HG02588 (cell line): ENCODE data around the gene TEAD1.
A peak's percentile ranks its signal among the peaks of the same experiment; 100 is the strongest.

Experiments used
- ATAC-seq: cut with Tn5 transposase; IDR thresholded peaks from one replicate; pipeline ENCODE4 v1.9.1; 2021; ENCODE audit warnings: mild to moderate bottlenecking, moderate library complexity; ENCODE audit not compliant: unreplicated experiment

Gene TEAD1

GRCh38 chr11:12806113-12806512 lies 131.9 kb downstream of the TEAD1 start:
- no peak for ATAC-seq

DNA sequence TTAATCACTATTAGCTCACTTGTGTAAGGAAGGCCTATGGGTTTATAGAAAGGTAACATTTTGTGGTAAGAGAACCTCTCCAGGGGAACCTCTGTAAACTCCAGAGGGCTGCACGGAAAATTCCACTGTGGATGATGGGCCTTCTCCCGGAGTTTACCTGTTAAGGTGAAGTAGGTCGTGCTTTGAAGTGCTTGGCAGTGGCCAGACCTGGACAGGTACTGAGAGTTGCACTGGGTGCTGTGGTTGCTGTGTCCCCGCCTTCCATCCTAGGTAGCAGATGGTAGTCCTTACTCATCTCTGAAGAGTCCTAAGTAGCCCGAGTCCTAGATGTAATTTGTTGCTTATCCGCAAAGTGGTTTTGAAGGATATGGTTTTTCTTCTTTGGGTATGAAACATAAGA lies 133.4 kb downstream of the TEAD1 start:
- no peak for ATAC-seq

DNA sequence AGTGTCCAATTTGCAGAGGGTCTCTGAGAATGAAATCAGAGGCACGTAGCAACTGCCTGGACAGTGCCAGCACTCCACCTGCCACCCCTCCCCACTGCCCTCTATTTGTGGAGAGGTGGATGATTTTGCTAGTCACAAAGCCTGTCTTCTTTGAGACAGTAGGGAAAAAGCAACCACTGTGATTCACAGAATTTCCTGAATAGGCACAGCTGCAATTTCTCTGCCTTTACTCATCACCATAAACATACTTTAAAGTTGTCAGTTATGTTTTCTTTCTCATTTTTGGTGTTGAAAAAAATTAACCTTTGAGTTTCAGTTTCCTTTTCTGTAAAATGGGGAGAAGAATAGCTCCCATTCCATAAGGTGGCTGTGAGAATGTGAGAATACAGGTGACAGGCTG lies 134.3 kb downstream of the TEAD1 start:
- no peak for ATAC-seq

- ATAC-seq: no peak
Measured at GRCh38 chr11:12809364-12809763, 135.1 kb downstream of the TEAD1 start.

DNA sequence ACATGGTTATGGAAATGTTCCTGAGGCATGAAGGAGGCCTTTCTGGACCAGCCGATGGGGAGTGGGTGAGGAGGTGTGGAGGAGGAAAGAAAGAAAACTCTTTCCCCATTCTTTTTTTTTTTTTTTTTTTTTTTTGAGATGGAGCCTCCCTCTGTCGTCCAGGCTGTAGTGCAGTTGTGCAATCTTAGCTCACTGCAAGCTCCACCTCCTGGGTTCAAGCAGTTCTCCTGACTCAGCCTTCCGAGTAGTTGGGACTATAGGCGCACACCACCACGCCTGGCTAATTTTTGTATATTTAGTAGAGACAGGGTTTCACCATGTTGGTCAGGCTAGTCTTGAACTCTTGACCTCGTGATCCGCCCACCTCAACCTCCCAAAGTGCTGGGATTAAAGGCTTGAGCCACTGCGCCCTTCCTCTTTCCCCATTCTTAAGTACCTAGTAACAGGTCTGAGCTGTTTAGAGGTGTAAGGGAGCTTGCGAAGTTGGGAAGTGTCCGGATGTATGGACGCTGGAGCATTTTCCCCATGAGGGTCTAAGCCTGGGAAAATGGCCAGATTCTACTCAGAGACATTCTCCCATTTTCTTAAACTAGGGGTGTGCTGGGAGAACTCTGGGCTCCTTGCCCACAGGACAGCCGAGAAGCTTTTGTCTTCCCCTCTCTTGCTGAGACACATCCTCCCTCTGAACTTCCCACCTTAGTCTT lies 135.8 kb downstream of the TEAD1 start:
- ATAC-seq: no peak

DNA sequence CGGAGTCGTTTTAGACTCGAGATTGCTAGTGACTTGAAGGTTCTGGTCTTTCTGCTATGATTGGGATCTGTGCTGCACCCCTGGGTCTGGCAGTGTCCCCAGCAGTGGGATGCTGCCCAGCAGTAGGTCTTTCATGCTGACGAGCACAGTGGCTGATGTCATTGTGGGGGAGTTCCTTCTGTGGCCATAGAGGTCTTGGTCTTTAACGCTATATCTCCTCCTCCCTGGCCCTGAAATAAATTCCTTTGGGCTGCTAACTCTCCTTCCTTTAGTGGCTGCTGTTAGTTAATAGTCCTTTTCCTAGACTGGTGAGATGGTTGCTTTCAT lies 136.3 kb downstream of the TEAD1 start:
- no peak for ATAC-seq

DNA sequence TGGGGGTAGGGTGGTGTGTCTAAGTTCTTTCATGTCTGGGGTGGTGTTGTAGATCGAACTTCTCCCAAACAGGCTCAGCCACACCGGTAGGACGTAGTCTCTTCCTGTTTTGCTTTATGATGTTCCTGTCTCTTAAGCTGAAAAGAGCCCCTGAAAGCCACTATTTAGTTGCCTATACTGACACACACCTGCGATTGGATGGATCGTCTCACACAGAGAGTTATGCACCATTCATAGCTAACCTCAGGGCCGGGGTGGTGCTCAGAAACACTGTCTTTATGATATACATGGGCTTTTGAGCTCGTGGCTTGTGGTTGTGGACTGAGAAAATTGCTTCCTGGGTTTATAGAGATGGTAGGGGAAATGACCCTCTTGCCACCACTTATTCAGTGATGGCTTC lies 137.6 kb downstream of the TEAD1 start:
- no peak for ATAC-seq

GRCh38 chr11:12812849-12813248 lies 138.6 kb downstream of the TEAD1 start:
- no peak for ATAC-seq

DNA sequence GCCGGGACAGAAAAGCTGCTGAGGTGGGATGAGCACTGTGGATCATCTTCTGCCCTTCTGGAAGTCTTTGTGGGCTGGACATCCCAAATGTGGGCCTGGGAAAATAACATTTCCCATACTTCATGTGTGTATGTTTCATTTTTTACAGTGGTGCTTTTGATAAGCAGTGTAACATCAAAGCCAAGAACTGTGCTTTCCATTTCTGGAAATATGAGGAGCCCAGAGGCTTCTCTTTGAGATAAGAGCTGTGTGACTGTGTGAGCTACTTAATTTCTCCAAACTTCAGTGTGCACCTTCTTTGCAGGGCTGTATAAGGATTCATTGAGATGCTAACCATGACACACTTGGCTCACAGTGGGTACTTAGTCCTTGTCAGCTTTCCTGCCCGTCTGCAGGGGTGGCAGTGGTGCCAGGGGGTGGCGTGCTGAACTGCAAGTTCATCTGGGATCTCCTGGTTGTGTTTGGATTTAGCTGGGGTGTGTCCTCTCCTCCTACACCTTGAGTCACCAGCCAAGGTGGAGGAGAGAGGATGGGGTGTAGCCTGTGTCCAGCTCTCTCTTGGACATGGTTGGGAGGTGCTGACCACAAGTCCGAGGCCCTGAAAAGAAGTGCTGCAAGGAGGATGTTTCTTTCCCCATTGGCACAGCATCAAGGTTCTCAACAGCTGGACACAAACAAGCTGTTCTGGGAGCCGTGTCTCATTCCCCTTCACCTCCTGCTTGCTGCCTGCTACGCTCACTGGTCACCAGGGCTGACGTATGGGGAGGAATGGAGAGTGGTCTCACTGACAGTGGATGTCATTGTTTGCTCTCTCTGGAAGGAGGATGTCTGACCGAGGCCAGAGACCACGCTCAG lies 139.4 kb downstream of the TEAD1 start:
- no peak for ATAC-seq

DNA sequence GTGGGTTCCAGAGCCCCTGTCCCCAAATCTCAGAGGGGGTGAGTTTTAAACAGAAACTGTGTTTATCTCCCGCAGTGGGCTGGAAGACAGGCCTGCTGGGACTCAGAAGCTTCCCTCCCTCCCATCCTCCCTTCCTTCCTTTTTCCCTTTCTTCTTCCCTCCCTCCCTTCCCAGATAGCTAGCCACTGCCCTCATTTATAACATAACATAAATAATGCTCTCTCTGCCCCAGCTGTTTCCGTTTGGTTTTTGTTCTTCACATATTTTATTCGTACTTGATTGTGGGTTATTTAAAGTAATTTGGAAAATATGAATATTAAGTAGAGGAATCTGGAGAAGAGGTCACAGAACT lies 140.9 kb downstream of the TEAD1 start:
- no peak for ATAC-seq

DNA sequence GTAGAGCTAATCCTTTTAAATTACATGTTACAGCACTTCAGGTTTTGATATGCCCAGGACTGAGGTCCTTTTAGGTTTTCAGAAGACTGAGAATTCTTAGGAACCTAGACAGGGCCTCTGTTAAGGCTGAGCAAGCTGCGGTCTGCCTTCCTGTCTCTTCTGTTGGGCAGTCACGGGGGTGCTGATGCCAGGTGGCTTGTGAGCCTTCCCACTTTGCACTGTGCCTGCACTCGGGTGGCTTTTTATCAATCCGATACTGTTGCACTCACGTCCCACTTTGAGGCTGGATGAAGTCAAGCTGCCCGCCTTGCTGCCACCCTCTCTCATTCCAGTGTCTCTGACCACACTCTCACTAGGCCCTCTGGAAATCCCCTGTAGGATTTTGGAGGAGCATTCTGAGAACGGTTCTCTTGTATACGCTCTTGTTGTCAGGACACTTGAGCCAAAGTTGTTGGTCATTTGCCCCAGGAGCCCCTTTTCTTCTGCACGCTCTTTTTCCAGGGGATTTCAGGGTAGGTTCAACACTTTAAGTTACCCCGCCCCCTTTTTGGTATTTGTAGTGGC lies 141.8 kb downstream of the TEAD1 start:
- ATAC-seq: no peak

- ATAC-seq: no peak
Measured at GRCh38 chr11:12817681-12818332, 143.6 kb downstream of the TEAD1 start.

- ATAC-seq: no peak
Measured at GRCh38 chr11:12818333-12819015, 144.3 kb downstream of the TEAD1 start.

GRCh38 chr11:12822392-12823022 lies 148.3 kb downstream of the TEAD1 start:
- ATAC-seq: no peak

DNA sequence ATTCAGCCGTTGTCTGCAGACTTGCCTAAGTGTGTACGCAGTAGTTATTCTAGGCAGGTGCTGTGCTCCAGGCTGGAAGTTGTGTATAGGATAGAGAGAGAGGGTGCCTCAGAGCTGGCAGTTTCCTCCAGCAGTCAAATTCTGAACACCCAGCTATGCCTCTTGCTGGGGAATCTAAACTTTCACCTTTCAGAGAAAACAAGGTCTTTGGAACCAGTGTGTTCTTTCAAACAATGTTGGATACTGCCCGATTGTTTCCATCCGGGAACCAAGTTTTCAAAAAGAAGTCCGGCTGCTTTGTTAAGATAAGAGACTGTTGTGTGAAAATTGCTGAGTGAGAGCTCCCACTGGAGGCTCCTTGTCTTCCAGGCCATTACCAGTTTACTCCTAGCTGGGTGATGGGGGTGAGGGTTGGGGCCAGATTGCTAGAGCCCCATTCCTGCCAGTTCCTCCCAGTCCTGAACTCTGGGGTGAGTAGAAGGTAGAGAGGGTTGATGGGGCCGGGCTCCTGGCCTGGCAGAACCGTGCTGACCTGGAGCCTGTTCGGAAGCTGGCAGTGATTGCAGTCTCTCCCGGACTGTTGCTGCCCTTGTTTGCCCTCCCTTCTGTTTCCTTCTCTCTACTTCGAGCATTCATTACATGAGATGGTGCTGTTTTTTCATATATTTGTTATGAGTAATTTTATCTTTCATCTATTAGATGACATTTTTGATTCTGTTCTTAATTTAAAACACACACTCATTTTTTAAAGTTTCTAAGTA lies 150.2 kb downstream of the TEAD1 start:
- no peak for ATAC-seq

GRCh38 chr11:12826441-12826840 lies 152.2 kb downstream of the TEAD1 start:
- no peak for ATAC-seq

DNA sequence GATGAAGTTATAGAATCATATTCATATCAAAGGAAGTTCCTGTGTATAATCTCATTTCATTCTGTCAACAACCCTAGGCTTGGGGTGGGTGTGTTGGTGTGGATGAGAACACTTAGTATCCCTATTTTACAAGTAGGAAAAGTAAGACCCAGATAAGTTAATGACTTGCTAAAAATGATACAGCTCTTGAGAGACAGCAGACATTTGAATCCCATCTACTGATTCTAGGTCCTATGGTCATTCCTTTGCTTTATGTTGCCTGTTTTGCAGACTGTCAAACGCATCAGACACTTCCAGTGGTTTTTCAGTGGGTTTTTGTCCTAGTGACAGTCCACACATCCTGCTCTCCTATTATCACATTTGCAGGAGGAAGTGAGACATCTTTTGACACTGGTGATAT lies 153.1 kb downstream of the TEAD1 start:
- ATAC-seq: no peak

DNA sequence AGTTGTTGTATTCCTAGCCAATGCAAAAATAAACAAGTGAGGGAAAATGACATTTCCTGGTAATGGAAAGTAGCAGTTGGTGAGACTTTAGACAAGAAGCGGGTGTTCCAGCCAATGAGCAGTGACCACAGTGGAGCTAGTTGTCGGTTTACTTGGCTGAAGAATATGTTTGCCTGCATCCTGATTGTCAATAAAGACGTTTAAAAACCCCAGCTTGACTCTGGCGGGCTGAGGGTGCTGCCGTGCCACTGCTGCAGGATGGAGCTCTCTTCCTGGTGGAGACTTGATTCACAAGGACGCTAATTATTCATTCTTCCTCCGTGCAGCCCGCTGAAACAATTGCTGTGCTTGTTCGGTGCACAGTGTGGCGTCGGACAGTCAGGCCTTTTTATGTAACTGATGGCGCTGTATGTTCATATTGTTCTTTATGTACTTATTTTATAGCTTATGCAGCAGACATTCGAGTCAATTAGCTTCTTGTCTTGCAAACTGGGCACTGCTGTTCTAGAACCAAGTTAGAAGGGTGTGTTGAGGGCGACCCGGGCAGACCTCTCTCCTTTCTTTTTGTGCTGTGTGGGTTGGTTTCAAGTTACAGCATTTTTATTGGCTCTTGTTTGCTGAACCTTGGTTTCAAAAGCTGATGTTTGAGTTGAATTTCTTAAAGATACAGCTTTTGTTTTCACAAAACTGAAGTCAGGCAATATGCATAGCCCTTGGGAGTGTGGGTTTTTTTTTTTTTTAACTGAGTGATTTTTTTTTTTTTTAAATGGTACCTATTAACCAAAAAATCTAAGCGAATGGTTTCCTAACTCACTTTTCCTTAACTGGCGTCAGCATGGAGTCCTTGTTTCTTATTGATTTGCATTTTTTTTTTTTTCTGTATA lies 153.9 kb downstream of the TEAD1 start:
- peak; percentile 52 for ATAC-seq

DNA sequence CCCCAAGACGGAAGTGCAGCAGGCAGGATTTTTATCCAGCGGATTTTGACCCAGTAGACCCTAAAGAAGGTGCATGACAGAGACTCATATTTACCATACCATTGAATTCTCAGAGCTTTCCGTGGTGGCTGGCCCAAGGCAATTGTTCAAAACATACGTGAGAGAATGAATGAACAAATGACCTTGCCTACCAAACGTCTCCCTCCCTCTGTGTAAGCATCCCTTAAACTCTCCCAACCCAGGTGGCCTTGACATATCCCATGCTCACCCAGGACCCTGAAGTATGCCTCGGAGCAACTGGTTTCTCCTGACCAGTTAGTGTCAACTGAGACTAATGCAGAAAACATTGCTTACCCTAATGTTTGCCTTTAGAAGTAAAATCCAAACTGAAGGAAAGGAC lies 154.9 kb downstream of the TEAD1 start:
- no peak for ATAC-seq
